Neutrophil (primary cell): ENCODE data around the gene DNASE1L1.

Experiments
- H3K27ac ChIP-seq: fragments of 200-600 bp; sonication (generic); 2 replicates; pipeline ENCODE4 v1.5.1; 2016; ENCODE audit warnings: mild to moderate bottlenecking, moderate library complexity
- H3K27me3 ChIP-seq: fragments of 200-600 bp; sonication (generic); 2 replicates; pipeline ENCODE4 v1.6.0; 2016; ENCODE audit warnings: mild to moderate bottlenecking
- H3K36me3 ChIP-seq: fragments of 200-600 bp; sonication (generic); 2 replicates; pipeline ENCODE4 v1.5.1; 2017
- H3K4me1 ChIP-seq, 2 experiments: fragments of 200-600 bp in 1 of 2; sonication (generic) in 1 of 2; 1 replicate in 1 of 2; 2 replicates in 1 of 2; pipeline versions ENCODE4 v1.5.1 to v1.6.1; 2013 to 2016; ENCODE audit warnings: low read depth in 1 of 2, low read length in 1 of 2, mild to moderate bottlenecking in 1 of 2, moderate library complexity in 1 of 2; ENCODE audit not compliant: control insufficient read depth in 1 of 2, insufficient read depth in 1 of 2
- H3K4me3 ChIP-seq, 2 experiments: fragments of 200-600 bp in 1 of 2; sonication (generic) in 1 of 2; 1 replicate in 1 of 2; 2 replicates in 1 of 2; pipeline ENCODE4 v1.5.1; 2013 to 2016; ENCODE audit warnings: low read depth in 1 of 2, low read length in 1 of 2, mild to moderate bottlenecking in 1 of 2, moderate library complexity in 1 of 2
- H3K9me3 ChIP-seq: fragments of 200-600 bp; sonication (generic); 2 replicates; pipeline ENCODE4 v1.5.1; 2016
- TF ChIP-seq, protein P1 (sequence below): fragments of 200-600 bp; sonication (generic); IDR thresholded peaks from 2 replicates; pipeline ENCODE4 v1.5.1; 2016; ENCODE audit warnings: antibody characterized with exemption

Gene DNASE1L1

GRCh38 chrX:154419688-154420401 is 10.8 kb upstream of the DNASE1L1 start:
- Histone ChIP-seq H3K27me3 (no peaks in the 10 kb centered on the region), H3K36me3 (peaks cover 10% of the 10 kb centered on the region), H3K9me3 (no peaks in the 10 kb centered on the region), H3K4me1 (no peaks in the 10 kb centered on the region), H3K27ac (no peak overlapping the region), H3K4me3 (no peak overlapping the region)
- TF ChIP-seq, protein P1, sequence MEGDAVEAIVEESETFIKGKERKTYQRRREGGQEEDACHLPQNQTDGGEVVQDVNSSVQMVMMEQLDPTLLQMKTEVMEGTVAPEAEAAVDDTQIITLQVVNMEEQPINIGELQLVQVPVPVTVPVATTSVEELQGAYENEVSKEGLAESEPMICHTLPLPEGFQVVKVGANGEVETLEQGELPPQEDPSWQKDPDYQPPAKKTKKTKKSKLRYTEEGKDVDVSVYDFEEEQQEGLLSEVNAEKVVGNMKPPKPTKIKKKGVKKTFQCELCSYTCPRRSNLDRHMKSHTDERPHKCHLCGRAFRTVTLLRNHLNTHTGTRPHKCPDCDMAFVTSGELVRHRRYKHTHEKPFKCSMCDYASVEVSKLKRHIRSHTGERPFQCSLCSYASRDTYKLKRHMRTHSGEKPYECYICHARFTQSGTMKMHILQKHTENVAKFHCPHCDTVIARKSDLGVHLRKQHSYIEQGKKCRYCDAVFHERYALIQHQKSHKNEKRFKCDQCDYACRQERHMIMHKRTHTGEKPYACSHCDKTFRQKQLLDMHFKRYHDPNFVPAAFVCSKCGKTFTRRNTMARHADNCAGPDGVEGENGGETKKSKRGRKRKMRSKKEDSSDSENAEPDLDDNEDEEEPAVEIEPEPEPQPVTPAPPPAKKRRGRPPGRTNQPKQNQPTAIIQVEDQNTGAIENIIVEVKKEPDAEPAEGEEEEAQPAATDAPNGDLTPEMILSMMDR, result no peak

DNA sequence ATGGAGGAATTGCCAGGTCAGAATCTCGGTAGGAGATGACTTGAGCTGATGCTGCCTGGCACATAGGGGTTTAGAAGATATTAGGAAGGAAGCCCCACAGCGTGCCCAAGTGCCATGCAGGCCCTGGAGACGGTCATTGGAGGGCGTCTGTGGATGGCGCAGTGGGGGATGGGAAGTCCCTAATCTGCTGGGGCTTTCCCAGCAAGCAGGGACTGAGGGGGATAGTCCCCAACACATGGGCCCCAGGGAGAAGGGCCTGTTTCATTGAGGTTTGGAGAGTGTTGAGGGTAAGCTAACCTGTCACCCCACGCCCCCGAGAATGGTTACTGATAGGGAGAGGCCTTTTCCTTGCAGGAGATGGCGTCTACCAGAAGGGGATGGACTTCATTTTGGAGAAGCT is 10.1 kb upstream of the DNASE1L1 start:
- no peaks in the 10 kb centered on the region for H3K4me1 ChIP-seq
- TF ChIP-seq, protein P1, result no peak
- H3K27me3 ChIP-seq, result no peaks in the 10 kb centered on the region
- H3K9me3 ChIP-seq, result no peaks in the 10 kb centered on the region
- H3K4me3 ChIP-seq, result no peak overlapping the region
- H3K27ac ChIP-seq, result no peak overlapping the region
- peaks cover 10% of the 10 kb centered on the region for H3K36me3 ChIP-seq

DNA sequence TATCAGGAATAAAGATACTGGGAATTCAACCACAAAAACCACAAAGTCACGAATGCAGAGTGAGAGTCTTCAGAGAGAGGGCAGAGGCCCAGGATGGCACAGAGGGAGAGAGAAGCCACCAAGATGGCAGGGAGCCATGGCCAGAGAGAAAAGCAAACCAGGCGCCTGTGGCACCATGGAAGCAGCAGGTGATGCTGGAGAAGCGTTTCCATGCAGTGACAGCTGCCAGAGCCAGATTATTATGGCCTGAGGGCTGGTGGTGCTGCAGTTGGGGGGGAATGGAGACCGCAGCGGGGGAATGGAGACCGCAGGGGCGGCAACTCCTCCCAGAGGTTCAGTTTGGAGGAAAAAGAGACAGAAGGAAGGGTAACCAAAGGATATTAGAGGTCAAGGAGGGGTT is 8.1 kb upstream of the DNASE1L1 start:
- peaks cover 19 to 20% of the 10 kb centered on the region in 2 experiments for H3K4me1 ChIP-seq
- H3K36me3 ChIP-seq, result peaks cover 10% of the 10 kb centered on the region
- H3K27ac ChIP-seq, result no peak overlapping the region
- TF ChIP-seq, protein P1, result no peak
- H3K27me3 ChIP-seq, result no peaks in the 10 kb centered on the region
- H3K4me3 ChIP-seq, result no peak overlapping the region
- no peaks in the 10 kb centered on the region for H3K9me3 ChIP-seq

GRCh38 chrX:154413142-154413541 is 4.1 kb upstream of the DNASE1L1 start:
- Histone ChIP-seq H3K4me1 (peaks cover 41 to 45% of the 10 kb centered on the region in 2 experiments), H3K27ac (peak overlapping the region; percentile 93), H3K36me3 (no peaks in the 10 kb centered on the region), H3K4me3 (peak overlapping the region in 1 of 2 experiments; percentile 78), H3K27me3 (no peaks in the 10 kb centered on the region), H3K9me3 (no peaks in the 10 kb centered on the region)
- TF ChIP-seq, protein P1, result no peak

- Histone ChIP-seq H3K36me3 (no peaks in the 10 kb centered on the region), H3K27ac (peak overlapping the region; percentile 93), H3K4me1 (peaks cover 44 to 51% of the 10 kb centered on the region in 2 experiments), H3K27me3 (no peaks in the 10 kb centered on the region), H3K9me3 (no peaks in the 10 kb centered on the region), H3K4me3 (peak overlapping the region; percentile 77 to 78)
- TF ChIP-seq, protein P1, result no peak
These were observed 3.4 kb upstream of the DNASE1L1 start for GRCh38 chrX:154412468-154412867.
